B cell (primary cell): ENCODE results near the gene MYL12B. TPM values are rescaled to one million over a fixed set of nuclear protein-coding genes. Genes with fewer than 3 reads are reported as not detected.

ENCODE experiments used
- ATAC-seq: fragments of 200-7000 bp; cut with Tn5 transposase; one replicate; pipeline ENCODE4 v1.10.0; 2021; ENCODE audit warnings: low read depth, mild to moderate bottlenecking, moderate number of reproducible peaks, moderate library complexity
- CTCF ChIA-PET: fragments of 350-600 bp; sonication (Branson Sonifier 250); formaldehyde crosslinking; loops from one replicate; lab custom pipeline; 2021; ENCODE audit warnings: antibody characterized with exemption, inconsistent platforms; lab: Charles Lee
- POLR2A ChIA-PET: fragments of 350-600 bp; sonication (Branson Sonifier 250); formaldehyde crosslinking; loops from one replicate; lab custom pipeline; 2021; ENCODE audit warnings: antibody characterized with exemption; lab: Charles Lee
- DNase-seq: peaks from one replicate; pipeline ENCODE4 v3.0.0; 2013
- H2AFZ ChIP-seq: 2 replicates; pipeline ENCODE4 v1.6.1; 2012; ENCODE audit warnings: mild to moderate bottlenecking, low read depth, low read length; ENCODE audit not compliant: insufficient read depth, poor library complexity, severe bottlenecking
- H3K27ac ChIP-seq, 2 donors: 1 replicate in 1 of 2; 2 replicates in 1 of 2; pipeline ENCODE4 v1.5.1; 2012 to 2013; ENCODE audit warnings: low read length in 2 of 2, mild to moderate bottlenecking in 2 of 2, moderate library complexity in 1 of 2
- H3K27me3 ChIP-seq, 4 experiments: fragments of 200-600 bp in 1 of 4; sonication (generic) in 1 of 4; replicated peaks in 1 of 4; 1 replicate in 2 of 4; 2 replicates in 2 of 4; pipeline versions ENCODE4 v1.6.1 to v1.7.0; 2013 to 2016; ENCODE audit warnings: low read length in 3 of 4, mild to moderate bottlenecking in 2 of 4, mixed read lengths in 1 of 4, moderate library complexity in 1 of 4; ENCODE audit not compliant: insufficient read depth in 4 of 4, control insufficient read depth in 3 of 4; ENCODE audit errors: control extremely low read depth in 1 of 4
- H3K36me3 ChIP-seq, 2 experiments: replicated peaks in 1 of 2; 1 replicate in 1 of 2; 2 replicates in 1 of 2; pipeline versions ENCODE4 v1.6.1 to v1.7.1; 2013; ENCODE audit warnings: low read length in 1 of 2; ENCODE audit not compliant: insufficient read depth in 2 of 2, control insufficient read depth in 1 of 2; ENCODE audit errors: control extremely low read depth in 1 of 2, extremely low read depth in 1 of 2
- H3K4me1 ChIP-seq, 2 donors: fragments of 200-600 bp in 1 of 2; sonication (generic) in 1 of 2; 1 replicate in 1 of 2; 2 replicates in 1 of 2; pipeline versions ENCODE4 v1.5.1 to v1.6.1; 2013 to 2017; ENCODE audit warnings: low read length in 2 of 2; ENCODE audit not compliant: control insufficient read depth in 2 of 2, insufficient read depth in 2 of 2
- H3K4me2 ChIP-seq: replicated peaks from 2 replicates; pipeline ENCODE3; 2012; ENCODE audit warnings: mild to moderate bottlenecking, low read depth, low read length; ENCODE audit not compliant: poor library complexity, severe bottlenecking
- H3K4me3 ChIP-seq, 5 experiments: fragments of 200-600 bp in 1 of 5; sonication (generic) in 1 of 5; 1 replicate in 3 of 5; 2 replicates in 2 of 5; pipeline versions ENCODE4 v1.5.1 to v1.7.0; 2011 to 2016; ENCODE audit warnings: low read length in 4 of 5, mild to moderate bottlenecking in 4 of 5, low read depth in 2 of 5, control low read depth in 1 of 5, moderate library complexity in 1 of 5; ENCODE audit not compliant: insufficient read depth in 1 of 5; ENCODE audit errors: control extremely low read depth in 1 of 5, extremely low read depth in 1 of 5
- H3K79me2 ChIP-seq: fragments of 200-600 bp; sonication (generic); one replicate; pipeline ENCODE4 v1.6.0; 2016; ENCODE audit warnings: low read length; ENCODE audit not compliant: control insufficient read depth, insufficient read depth
- H3K9ac ChIP-seq: fragments of 200-600 bp; sonication (generic); 2 replicates; pipeline ENCODE4 v1.6.1; 2017; ENCODE audit warnings: mild to moderate bottlenecking, low read length, moderate library complexity
- H3K9me3 ChIP-seq, 3 donors: one replicate each; pipeline versions ENCODE4 v1.6.1 to v1.7.1; 2013; ENCODE audit warnings: low read length in 2 of 3; ENCODE audit not compliant: control insufficient read depth in 2 of 3, insufficient read depth in 1 of 3; ENCODE audit errors: control extremely low read depth in 1 of 3
- H4K20me1 ChIP-seq: 2 replicates; pipeline ENCODE4 v1.6.0; 2012; ENCODE audit warnings: mild to moderate bottlenecking, low read length; ENCODE audit not compliant: insufficient read depth, control insufficient read depth, poor library complexity, severe bottlenecking
- H3K27ac Mint-ChIP-seq: one replicate; pipeline ENCODE4 v1.8.0; 2021; ENCODE audit warnings: mixed read lengths
- H3K27me3 Mint-ChIP-seq: one replicate; pipeline ENCODE4 v1.8.0; 2021; ENCODE audit warnings: mixed read lengths
- H3K4me1 Mint-ChIP-seq: one replicate; pipeline ENCODE4 v1.8.0; 2021; ENCODE audit warnings: mixed read lengths
- H3K4me3 Mint-ChIP-seq: one replicate; pipeline ENCODE4 v1.8.0; 2021; ENCODE audit warnings: mixed read lengths
- H3K9me3 Mint-ChIP-seq: one replicate; pipeline ENCODE4 v1.8.0; 2022; ENCODE audit warnings: mixed read lengths; ENCODE audit not compliant: insufficient read depth
- EZH2 ChIP-seq: IDR thresholded peaks from 2 replicates; pipeline ENCODE4 v1.6.1; 2012; ENCODE audit warnings: borderline replicate concordance, low read depth, mild to moderate bottlenecking, moderate library complexity, low read length; ENCODE audit not compliant: insufficient read depth, poor library complexity, severe bottlenecking
- WGBS: methylation state at CpG from one replicate; pipeline ENCODE4 v1.1.5; 2013; ENCODE audit warnings: missing lambda C conversion rate; ENCODE audit not compliant: insufficient coverage; 5-methylcytosine and 5-hydroxymethylcytosine counted together
- intact Hi-C: fragments of 100-400 bp; cut with micrococcal nuclease; formaldehyde crosslinking; loops from one replicate; pipeline ENCODE4 v1.10.0; 2022
- polyA plus RNA-seq: library from polyadenylated mRNA; depleted of rRNA; stranded (reverse); fragments of >200 nt; gene quantifications from 2 replicates; pipeline ENCODE4 v1.2.3, GENCODE V29; 2012
- total RNA-seq, 2 donors: library from RNA; stranded (reverse); fragments of 120-200 nt in 1 of 2; gene quantifications; 1 replicate in 1 of 2; 2 replicates in 1 of 2; pipeline versions ENCODE4 v1.2.3 to v1.2.4, GENCODE V29; 2013 to 2022
- TF ChIP-seq, protein P1 (sequence below): fragments of 200-600 bp; IDR thresholded peaks from one replicate; pipeline ENCODE4 v1.8.0; 2022; ENCODE audit warnings: antibody characterized with exemption, mild to moderate bottlenecking

The MYL12B gene
- total and polyA plus RNA-seq, 2 donors (not counting 1 experiment from before 2014, with no cell fraction given), result 127 to 139 TPM

DNA sequence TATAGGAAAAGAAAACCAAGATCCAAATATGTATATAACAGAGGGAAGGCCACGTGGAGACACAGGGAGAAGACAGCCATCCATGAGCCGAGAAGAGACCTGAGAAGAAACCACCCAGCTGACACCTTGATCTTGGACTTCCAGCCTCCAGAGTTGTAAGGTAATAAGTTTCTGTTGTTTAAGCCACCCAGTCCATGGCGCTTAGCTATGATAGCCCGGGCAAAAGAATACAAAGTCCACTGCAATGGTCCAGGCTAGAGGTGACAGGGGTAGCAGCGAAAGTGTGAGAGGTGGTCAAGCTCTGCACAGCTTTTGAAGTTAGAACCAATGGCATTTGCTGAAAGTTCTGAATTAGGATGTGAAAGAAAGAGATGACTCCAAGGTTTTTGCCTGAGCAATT is 44.9 kb upstream of the MYL12B start:
- ATAC-seq (no peak), DNase-seq (no peak)
- Histone ChIP-seq H3K9me3 (no peaks in the 10 kb centered on the region), H3K4me2 (no peak overlapping the region), H4K20me1 (no peaks in the 10 kb centered on the region), H2AFZ (no peak overlapping the region), H3K9ac (no peak overlapping the region), H3K27ac (no peak overlapping the region), H3K4me3 (no peak overlapping the region), H3K27me3 (no peaks in the 10 kb centered on the region), H3K4me1 (no peaks in the 10 kb centered on the region), H3K79me2 (no peaks in the 10 kb centered on the region), H3K36me3 (no peaks in the 10 kb centered on the region)
- 95% methylated on average over 4 of the region's 5 CpGs for whole genome bisulfite sequencing
- Mint-ChIP-seq H3K4me1 (no peaks in the 10 kb centered on the region), H3K27me3 (no peaks in the 10 kb centered on the region), H3K4me3 (no peak overlapping the region), H3K27ac (no peak overlapping the region), H3K9me3 (no peaks in the 10 kb centered on the region)
- TF ChIP-seq, protein P1, sequence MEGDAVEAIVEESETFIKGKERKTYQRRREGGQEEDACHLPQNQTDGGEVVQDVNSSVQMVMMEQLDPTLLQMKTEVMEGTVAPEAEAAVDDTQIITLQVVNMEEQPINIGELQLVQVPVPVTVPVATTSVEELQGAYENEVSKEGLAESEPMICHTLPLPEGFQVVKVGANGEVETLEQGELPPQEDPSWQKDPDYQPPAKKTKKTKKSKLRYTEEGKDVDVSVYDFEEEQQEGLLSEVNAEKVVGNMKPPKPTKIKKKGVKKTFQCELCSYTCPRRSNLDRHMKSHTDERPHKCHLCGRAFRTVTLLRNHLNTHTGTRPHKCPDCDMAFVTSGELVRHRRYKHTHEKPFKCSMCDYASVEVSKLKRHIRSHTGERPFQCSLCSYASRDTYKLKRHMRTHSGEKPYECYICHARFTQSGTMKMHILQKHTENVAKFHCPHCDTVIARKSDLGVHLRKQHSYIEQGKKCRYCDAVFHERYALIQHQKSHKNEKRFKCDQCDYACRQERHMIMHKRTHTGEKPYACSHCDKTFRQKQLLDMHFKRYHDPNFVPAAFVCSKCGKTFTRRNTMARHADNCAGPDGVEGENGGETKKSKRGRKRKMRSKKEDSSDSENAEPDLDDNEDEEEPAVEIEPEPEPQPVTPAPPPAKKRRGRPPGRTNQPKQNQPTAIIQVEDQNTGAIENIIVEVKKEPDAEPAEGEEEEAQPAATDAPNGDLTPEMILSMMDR, result no peak
- no peak for TF ChIP-seq EZH2
- ChIA-PET POLR2A (no interaction called here), CTCF (interaction anchor here (1.4 kb wide), 1 partner anchor 154 kb away, joined by 3 read pairs; no protein-coding TSS in a partner anchor)
- intact Hi-C loops, result no loop called here

DNA sequence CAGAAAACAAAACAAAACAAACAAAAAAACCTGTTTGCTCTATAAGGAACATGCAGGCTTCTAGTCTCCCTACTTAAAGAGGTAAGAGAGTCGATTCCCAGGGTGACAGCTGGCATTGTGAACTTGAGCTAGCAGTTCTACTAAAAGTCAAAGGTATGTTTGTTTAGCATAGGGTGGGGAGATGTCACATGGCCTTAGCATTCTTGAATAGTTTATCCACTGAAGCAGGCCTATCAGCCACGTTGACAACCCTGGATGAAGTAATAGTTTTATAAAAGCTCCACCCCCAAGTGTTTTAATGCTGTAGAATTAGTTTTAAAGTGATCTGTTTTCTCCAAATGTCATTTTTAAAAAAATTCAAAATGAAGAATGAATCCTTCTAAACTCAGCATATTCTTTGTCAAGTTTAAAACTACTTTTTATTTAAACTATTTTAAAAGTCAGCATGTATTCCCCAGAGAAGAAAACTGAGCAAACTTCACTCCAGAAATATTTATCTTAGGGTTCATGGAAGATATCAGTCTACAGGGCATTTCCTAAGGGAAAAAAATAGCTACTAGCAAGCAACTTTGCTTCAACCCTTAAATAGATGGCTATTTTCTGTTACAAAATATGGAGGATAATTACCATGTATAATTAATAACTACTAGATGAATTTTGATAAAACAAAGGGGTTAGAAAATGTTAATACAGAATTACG is 43.8 kb upstream of the MYL12B start:
- no peak overlapping the region for H3K4me3 Mint-ChIP-seq
- no peaks in the 10 kb centered on the region for H3K27me3 Mint-ChIP-seq
- no peaks in the 10 kb centered on the region for H3K36me3 ChIP-seq
- no peak overlapping the region for H3K4me3 ChIP-seq
- no peaks in the 10 kb centered on the region for H3K79me2 ChIP-seq
- H3K27ac Mint-ChIP-seq, result no peak overlapping the region
- ChIA-PET CTCF (interaction anchor here (1.4 to 1.9 kb wide), 3 partner anchors 67 to 155 kb away, joined by 3 to 6 read pairs (median 4); no protein-coding TSS in a partner anchor), POLR2A (interaction anchor here (0.5 kb wide), 1 partner anchor 158 kb away, joined by 5 read pairs; no protein-coding TSS in a partner anchor)
- H3K4me1 ChIP-seq, result no peaks in the 10 kb centered on the region
- H3K4me2 ChIP-seq, result no peak overlapping the region
- WGBS, result 67% methylated on average over 1 of the region's 3 CpGs
- TF ChIP-seq, protein P1, result no peak
- no peak for TF ChIP-seq EZH2
- intact Hi-C loops, result no loop called here
- no peaks in the 10 kb centered on the region for H3K27me3 ChIP-seq
- no peak overlapping the region for H3K27ac ChIP-seq
- H3K9me3 Mint-ChIP-seq, result no peaks in the 10 kb centered on the region
- H4K20me1 ChIP-seq, result no peaks in the 10 kb centered on the region
- no peak overlapping the region for H2AFZ ChIP-seq
- H3K9me3 ChIP-seq, result no peaks in the 10 kb centered on the region
- no peak overlapping the region for H3K9ac ChIP-seq
- DNase-seq (no peak), ATAC-seq (no peak)
- no peaks in the 10 kb centered on the region for H3K4me1 Mint-ChIP-seq
